SK-N-SH treated with all-trans-retinoic acid at 6 μM for 48 hours (cell line): ENCODE measurements around the gene KIF23.

ENCODE experiments used
- ATAC-seq: fragments of 200-7000 bp; cut with Tn5 transposase; 3 replicates; pipeline ENCODE4 v1.9.1; 2020; ENCODE audit warnings: mild to moderate bottlenecking, moderate library complexity
- ARNTL ChIP-seq: fragments of 450-650 bp; formaldehyde crosslinking; IDR thresholded peaks from 2 replicates; pipeline ENCODE4 v1.5.0; 2020; ENCODE audit warnings: low read depth, mild to moderate bottlenecking, moderate library complexity, borderline replicate concordance
- BACH2 ChIP-seq: fragments of 250-450 bp; sonication (Bioruptor Pico); IDR thresholded peaks from 2 replicates; pipeline ENCODE4 v1.9.0; 2021; ENCODE audit warnings: mild to moderate bottlenecking, borderline replicate concordance
- CSDC2 ChIP-seq: fragments of 250-450 bp; sonication (Bioruptor Pico); IDR thresholded peaks from 2 replicates; pipeline ENCODE4 v1.5.0; 2020; ENCODE audit warnings: mild to moderate bottlenecking, moderate library complexity
- ESRRG ChIP-seq: fragments of 250-450 bp; sonication (Bioruptor Pico); IDR thresholded peaks from 2 replicates; pipeline ENCODE4 v1.6.1; 2021; ENCODE audit warnings: mild to moderate bottlenecking
- ISL1 ChIP-seq: fragments of 250-450 bp; sonication (Bioruptor Pico); IDR thresholded peaks from 2 replicates; pipeline ENCODE4 v2.1.2; 2022; ENCODE audit warnings: mild to moderate bottlenecking, moderate library complexity
- PPARA ChIP-seq: fragments of 250-450 bp; sonication (Bioruptor Pico); IDR thresholded peaks from 2 replicates; pipeline ENCODE4 v1.5.0; 2020; ENCODE audit warnings: mild to moderate bottlenecking, borderline replicate concordance
- RARB ChIP-seq: fragments of 250-450 bp; sonication (Bioruptor Pico); IDR thresholded peaks from 2 replicates; pipeline ENCODE4 v1.8.0; 2021; ENCODE audit warnings: mild to moderate bottlenecking, moderate library complexity
- SNAI2 ChIP-seq: fragments of 250-450 bp; sonication (Bioruptor Pico); IDR thresholded peaks from 2 replicates; pipeline ENCODE4 v1.5.0; 2020; ENCODE audit warnings: mild to moderate bottlenecking, moderate library complexity
- TCF4 ChIP-seq: fragments of 250-450 bp; sonication (Bioruptor Pico); IDR thresholded peaks from 2 replicates; pipeline ENCODE4 v1.8.0; 2021; ENCODE audit warnings: mild to moderate bottlenecking, moderate library complexity, borderline replicate concordance
- TOX ChIP-seq: fragments of 250-450 bp; sonication (Bioruptor Pico); IDR thresholded peaks from 2 replicates; pipeline ENCODE4 v1.8.0; 2021; ENCODE audit warnings: mild to moderate bottlenecking, moderate library complexity, borderline replicate concordance
- ZC3H10 ChIP-seq: fragments of 250-450 bp; sonication (Bioruptor Pico); IDR thresholded peaks from 2 replicates; pipeline ENCODE4 v1.5.1; 2021; ENCODE audit warnings: mild to moderate bottlenecking, moderate library complexity
- ZFP3 ChIP-seq: fragments of 250-450 bp; sonication (Bioruptor Pico); IDR thresholded peaks from 2 replicates; pipeline ENCODE4 v1.5.0; 2020; ENCODE audit warnings: mild to moderate bottlenecking, moderate library complexity
- ZFP30 ChIP-seq: fragments of 450-650 bp; formaldehyde crosslinking; IDR thresholded peaks from 2 replicates; pipeline ENCODE4 v1.5.0; 2022; ENCODE audit warnings: mild to moderate bottlenecking, moderate library complexity
- ZNF565 ChIP-seq: fragments of 450-650 bp; formaldehyde crosslinking; conservative IDR thresholded peaks from 2 replicates; pipeline ENCODE4 v1.5.0; 2020; ENCODE audit warnings: low read depth, mild to moderate bottlenecking, moderate library complexity
- ZNF70 ChIP-seq: fragments of 450-650 bp; formaldehyde crosslinking; IDR thresholded peaks from 2 replicates; pipeline ENCODE4 v1.5.0; 2020; ENCODE audit warnings: mild to moderate bottlenecking, moderate library complexity
- ZNF8 ChIP-seq: fragments of 450-650 bp; formaldehyde crosslinking; IDR thresholded peaks from 2 replicates; pipeline ENCODE4 v1.5.0; 2020; ENCODE audit warnings: mild to moderate bottlenecking, moderate library complexity
- TF ChIP-seq, protein P1 (sequence below): fragments of 250-450 bp; sonication (Bioruptor Pico); IDR thresholded peaks from 2 replicates; pipeline ENCODE4 v1.5.0; 2020; ENCODE audit warnings: mild to moderate bottlenecking, moderate library complexity
- TF ChIP-seq, protein P2 (sequence below): fragments of 250-450 bp; sonication (Bioruptor Pico); IDR thresholded peaks from 2 replicates; pipeline ENCODE4 v1.8.0; 2020; ENCODE audit warnings: mild to moderate bottlenecking, moderate library complexity, borderline replicate concordance
- TF ChIP-seq, protein P3 (sequence below): fragments of 250-450 bp; sonication (Bioruptor Pico); IDR thresholded peaks from 2 replicates; pipeline ENCODE4 v1.8.0; 2021; ENCODE audit warnings: low read depth, mild to moderate bottlenecking, moderate library complexity, borderline replicate concordance
- TF ChIP-seq, protein P4 (sequence below): fragments of 250-450 bp; sonication (Bioruptor Pico); IDR thresholded peaks from 2 replicates; pipeline ENCODE4 v1.5.1; 2021; ENCODE audit warnings: mild to moderate bottlenecking, moderate library complexity
- TF ChIP-seq, protein P5 (sequence below): fragments of 250-450 bp; sonication (Bioruptor Pico); IDR thresholded peaks from 2 replicates; pipeline ENCODE4 v1.5.1; 2020; ENCODE audit warnings: low read depth, mild to moderate bottlenecking, moderate library complexity

Gene KIF23

DNA sequence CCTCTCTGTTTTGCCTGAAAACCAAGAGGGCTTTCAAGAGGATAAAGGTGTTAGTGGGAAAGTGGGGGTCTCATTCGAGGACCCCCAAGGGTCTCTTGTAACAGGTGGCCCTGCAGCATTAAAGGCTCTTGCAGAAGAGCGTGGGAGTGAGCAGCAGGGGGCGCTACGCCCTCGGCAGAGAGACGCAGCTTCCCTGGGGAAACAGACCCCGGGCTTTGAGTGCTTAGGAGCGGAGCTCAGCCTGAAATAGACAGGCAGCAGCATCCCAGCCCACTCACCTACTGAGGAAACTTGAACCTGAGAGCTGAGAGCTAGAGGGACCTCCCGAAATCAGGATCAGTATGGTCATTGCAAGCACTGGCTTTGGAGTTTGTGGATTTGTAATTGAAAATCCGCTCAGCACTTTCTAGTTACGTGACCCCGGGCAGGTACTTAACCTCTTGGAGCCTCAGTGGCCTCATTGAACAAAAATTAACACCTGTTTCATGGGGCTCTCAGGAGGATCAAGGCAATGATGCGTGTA, 64.2 kb downstream of the KIF23 start:
- TF ChIP-seq, protein P1, sequence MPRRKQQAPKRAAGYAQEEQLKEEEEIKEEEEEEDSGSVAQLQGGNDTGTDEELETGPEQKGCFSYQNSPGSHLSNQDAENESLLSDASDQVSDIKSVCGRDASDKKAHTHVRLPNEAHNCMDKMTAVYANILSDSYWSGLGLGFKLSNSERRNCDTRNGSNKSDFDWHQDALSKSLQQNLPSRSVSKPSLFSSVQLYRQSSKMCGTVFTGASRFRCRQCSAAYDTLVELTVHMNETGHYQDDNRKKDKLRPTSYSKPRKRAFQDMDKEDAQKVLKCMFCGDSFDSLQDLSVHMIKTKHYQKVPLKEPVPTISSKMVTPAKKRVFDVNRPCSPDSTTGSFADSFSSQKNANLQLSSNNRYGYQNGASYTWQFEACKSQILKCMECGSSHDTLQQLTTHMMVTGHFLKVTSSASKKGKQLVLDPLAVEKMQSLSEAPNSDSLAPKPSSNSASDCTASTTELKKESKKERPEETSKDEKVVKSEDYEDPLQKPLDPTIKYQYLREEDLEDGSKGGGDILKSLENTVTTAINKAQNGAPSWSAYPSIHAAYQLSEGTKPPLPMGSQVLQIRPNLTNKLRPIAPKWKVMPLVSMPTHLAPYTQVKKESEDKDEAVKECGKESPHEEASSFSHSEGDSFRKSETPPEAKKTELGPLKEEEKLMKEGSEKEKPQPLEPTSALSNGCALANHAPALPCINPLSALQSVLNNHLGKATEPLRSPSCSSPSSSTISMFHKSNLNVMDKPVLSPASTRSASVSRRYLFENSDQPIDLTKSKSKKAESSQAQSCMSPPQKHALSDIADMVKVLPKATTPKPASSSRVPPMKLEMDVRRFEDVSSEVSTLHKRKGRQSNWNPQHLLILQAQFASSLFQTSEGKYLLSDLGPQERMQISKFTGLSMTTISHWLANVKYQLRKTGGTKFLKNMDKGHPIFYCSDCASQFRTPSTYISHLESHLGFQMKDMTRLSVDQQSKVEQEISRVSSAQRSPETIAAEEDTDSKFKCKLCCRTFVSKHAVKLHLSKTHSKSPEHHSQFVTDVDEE, result no peak
- no peak for TF ChIP-seq TCF4
- no peak for TF ChIP-seq TOX (CRISPR knock-in tag)
- no peak for TF ChIP-seq PPARA (CRISPR knock-in tag)
- ATAC-seq, result peak; percentile 70

DNA sequence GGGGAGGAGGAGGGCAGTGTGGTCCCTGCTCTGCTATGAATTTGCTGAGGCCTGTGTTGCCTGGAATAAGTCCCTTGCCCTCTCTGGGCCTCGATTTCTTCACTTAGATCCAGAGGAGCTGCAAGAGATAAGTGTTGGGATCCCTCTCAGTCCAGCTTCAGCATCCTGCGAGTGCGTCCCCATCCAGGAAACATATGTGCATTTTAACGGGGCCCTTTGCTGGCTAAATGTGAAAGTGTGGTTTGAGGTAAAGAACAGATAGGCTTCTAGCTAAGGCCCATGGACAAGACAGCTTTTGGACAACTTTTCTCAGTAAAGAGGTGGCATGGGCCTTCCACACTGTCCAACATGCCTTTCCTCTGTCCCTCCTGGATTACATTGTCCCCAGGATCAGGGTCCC, 64.9 kb downstream of the KIF23 start:
- ATAC-seq, result no peak
- TF ChIP-seq, protein P2, sequence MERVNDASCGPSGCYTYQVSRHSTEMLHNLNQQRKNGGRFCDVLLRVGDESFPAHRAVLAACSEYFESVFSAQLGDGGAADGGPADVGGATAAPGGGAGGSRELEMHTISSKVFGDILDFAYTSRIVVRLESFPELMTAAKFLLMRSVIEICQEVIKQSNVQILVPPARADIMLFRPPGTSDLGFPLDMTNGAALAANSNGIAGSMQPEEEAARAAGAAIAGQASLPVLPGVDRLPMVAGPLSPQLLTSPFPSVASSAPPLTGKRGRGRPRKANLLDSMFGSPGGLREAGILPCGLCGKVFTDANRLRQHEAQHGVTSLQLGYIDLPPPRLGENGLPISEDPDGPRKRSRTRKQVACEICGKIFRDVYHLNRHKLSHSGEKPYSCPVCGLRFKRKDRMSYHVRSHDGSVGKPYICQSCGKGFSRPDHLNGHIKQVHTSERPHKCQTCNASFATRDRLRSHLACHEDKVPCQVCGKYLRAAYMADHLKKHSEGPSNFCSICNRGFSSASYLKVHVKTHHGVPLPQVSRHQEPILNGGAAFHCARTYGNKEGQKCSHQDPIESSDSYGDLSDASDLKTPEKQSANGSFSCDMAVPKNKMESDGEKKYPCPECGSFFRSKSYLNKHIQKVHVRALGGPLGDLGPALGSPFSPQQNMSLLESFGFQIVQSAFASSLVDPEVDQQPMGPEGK, result no peak
- TF ChIP-seq RARB (no peak), ESRRG (CRISPR knock-in tag) (no peak), ZNF70 (CRISPR knock-in tag) (no peak), ZC3H10 (CRISPR knock-in tag) (no peak), BACH2 (CRISPR knock-in tag) (no peak), SNAI2 (CRISPR knock-in tag) (no peak), TCF4 (no peak), PPARA (CRISPR knock-in tag) (no peak), CSDC2 (CRISPR knock-in tag) (no peak), TOX (CRISPR knock-in tag) (no peak), ARNTL (no peak), ISL1 (CRISPR knock-in tag) (no peak), ZFP30 (CRISPR knock-in tag) (no peak), ZNF565 (CRISPR knock-in tag) (no peak), ZFP3 (CRISPR knock-in tag) (no peak), ZNF8 (CRISPR knock-in tag) (no peak)
- TF ChIP-seq, protein P1, result no peak
- TF ChIP-seq, protein P3, sequence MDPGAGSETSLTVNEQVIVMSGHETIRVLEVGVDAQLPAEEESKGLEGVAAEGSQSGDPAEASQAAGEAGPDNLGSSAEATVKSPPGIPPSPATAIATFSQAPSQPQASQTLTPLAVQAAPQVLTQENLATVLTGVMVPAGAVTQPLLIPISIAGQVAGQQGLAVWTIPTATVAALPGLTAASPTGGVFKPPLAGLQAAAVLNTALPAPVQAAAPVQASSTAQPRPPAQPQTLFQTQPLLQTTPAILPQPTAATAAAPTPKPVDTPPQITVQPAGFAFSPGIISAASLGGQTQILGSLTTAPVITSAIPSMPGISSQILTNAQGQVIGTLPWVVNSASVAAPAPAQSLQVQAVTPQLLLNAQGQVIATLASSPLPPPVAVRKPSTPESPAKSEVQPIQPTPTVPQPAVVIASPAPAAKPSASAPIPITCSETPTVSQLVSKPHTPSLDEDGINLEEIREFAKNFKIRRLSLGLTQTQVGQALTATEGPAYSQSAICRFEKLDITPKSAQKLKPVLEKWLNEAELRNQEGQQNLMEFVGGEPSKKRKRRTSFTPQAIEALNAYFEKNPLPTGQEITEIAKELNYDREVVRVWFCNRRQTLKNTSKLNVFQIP (CRISPR knock-in tag), result no peak
- TF ChIP-seq, protein P4, sequence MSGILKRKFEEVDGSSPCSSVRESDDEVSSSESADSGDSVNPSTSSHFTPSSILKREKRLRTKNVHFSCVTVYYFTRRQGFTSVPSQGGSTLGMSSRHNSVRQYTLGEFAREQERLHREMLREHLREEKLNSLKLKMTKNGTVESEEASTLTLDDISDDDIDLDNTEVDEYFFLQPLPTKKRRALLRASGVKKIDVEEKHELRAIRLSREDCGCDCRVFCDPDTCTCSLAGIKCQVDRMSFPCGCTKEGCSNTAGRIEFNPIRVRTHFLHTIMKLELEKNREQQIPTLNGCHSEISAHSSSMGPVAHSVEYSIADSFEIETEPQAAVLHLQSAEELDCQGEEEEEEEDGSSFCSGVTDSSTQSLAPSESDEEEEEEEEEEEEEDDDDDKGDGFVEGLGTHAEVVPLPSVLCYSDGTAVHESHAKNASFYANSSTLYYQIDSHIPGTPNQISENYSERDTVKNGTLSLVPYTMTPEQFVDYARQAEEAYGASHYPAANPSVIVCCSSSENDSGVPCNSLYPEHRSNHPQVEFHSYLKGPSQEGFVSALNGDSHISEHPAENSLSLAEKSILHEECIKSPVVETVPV (CRISPR knock-in tag), result no peak

DNA sequence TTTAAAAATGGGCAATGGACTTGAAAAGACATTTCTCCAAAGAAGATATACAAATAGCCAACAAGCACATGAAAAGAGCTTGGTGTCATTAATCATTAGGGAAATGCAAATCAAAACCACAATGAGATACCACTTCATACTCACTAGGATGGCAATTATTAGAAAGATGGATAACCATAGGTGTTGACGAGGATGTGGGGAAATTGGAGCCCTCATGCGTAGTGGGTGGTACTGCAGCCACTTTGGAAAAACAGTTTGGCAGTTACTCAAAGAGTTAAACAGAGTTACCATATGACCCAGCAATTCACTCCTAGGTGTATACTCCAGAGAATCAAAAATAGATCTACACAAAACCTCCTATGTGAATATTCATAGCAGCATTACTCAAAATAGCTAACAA, 65.8 kb downstream of the KIF23 start:
- TF ChIP-seq, protein P5, sequence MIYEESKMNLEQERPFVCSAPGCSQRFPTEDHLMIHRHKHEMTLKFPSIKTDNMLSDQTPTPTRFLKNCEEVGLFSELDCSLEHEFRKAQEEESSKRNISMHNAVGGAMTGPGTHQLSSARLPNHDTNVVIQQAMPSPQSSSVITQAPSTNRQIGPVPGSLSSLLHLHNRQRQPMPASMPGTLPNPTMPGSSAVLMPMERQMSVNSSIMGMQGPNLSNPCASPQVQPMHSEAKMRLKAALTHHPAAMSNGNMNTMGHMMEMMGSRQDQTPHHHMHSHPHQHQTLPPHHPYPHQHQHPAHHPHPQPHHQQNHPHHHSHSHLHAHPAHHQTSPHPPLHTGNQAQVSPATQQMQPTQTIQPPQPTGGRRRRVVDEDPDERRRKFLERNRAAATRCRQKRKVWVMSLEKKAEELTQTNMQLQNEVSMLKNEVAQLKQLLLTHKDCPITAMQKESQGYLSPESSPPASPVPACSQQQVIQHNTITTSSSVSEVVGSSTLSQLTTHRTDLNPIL (CRISPR knock-in tag), result no peak
- TF ChIP-seq, protein P4 (CRISPR knock-in tag), result no peak
- no peak for TF ChIP-seq TOX (CRISPR knock-in tag)

More for the DNA sequence above, 65.8 kb downstream of the KIF23 start:
- ATAC-seq, result no peak
